Adipocyte (in vitro differentiated cells): ENCODE results near the gene ADAMTS7.
"Not testable (repeated sequence)": the region's sequence is repeated elsewhere in the genome, so short reads cannot be mapped to it uniquely, and the experiment has no call there.

Experiments used
- DNase-seq: peaks from one replicate; pipeline ENCODE4 v3.0.0-alpha.2; 2015; ENCODE audit warnings: low read depth
- H3K27me3 ChIP-seq: replicated peaks from 2 replicates; pipeline ENCODE4 v1.7.0; 2013; ENCODE audit warnings: mild to moderate bottlenecking, low read length, moderate library complexity; ENCODE audit not compliant: control insufficient read depth, insufficient read depth
- H3K36me3 ChIP-seq: 2 replicates; pipeline ENCODE4 v1.7.0; 2013; ENCODE audit warnings: low read length, mild to moderate bottlenecking, moderate library complexity; ENCODE audit not compliant: control insufficient read depth, insufficient read depth, severe bottlenecking
- H3K4me1 ChIP-seq: 2 replicates; pipeline ENCODE4 v1.7.0; 2013; ENCODE audit warnings: mild to moderate bottlenecking, low read length, moderate library complexity; ENCODE audit not compliant: control insufficient read depth, insufficient read depth
- H3K4me3 ChIP-seq: 2 replicates; pipeline ENCODE4 v1.7.0; 2013; ENCODE audit warnings: mild to moderate bottlenecking, low read length, moderate library complexity
- H3K9ac ChIP-seq: 2 replicates; pipeline ENCODE4 v1.7.0; 2013; ENCODE audit warnings: mild to moderate bottlenecking, low read length, moderate library complexity
- H3K9me3 ChIP-seq: 2 replicates; pipeline ENCODE4 v1.7.0; 2013; ENCODE audit warnings: mild to moderate bottlenecking, low read length, moderate library complexity; ENCODE audit not compliant: control insufficient read depth

Gene ADAMTS7

DNA sequence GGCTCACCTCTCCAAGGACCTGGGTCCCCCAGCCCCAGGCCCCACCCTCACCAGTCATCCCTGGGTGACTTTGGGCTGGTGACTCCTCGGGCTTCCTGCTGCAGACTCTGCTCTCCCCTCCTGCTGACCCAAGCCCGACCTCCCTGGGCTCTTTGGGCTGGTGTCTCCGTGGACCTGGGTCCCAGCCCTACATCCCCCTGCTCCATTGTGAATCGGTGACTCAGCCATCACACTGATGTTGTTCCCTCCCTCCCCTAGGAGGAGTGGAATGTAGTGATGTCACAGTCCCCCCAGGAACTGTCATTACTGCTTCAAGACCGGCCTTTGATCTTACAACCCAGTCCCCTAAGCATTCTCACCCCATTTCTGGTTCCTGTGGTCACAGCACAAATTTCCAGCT is 83.7 kb downstream of the ADAMTS7 start:
- H3K4me1 ChIP-seq = no peaks in the 10 kb centered on the region
- DNase-seq = no peak

DNA sequence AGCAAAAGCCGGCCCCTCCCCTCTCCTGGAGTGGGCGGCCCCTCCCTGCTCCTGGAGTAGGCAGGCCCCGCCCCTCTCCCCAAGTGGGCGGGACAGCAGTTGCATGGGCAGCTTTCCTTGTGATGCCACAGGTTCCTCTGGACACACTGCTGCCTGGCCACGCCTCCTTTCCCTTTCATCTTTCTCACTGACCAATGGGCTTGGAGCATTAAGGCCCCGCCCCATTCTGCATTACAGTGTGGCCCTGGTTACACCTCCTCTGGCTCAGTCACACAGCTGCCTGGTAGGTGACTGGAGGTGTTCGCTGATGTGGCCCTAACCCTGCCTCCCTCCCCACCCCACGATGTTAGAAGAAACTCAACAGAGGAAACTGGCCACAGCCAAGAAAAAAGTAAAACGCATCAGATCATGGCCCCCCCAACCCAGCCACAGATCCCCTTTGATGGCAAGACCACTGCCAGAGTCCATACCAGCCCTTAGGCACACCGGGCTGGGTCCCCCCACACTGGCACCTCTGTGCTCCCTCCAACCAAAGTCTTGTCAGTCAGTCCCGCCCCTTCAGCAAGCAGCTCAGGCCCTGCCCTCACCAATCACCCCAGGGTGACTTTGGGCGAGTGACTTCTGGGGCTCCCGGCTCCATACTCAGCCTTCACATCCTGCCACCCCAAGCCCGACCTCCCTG is 84.3 kb downstream of the ADAMTS7 start:
- no peaks in the 10 kb centered on the region for H3K36me3 ChIP-seq
- H3K4me3 ChIP-seq = no peak overlapping the region
- H3K4me1 ChIP-seq = no peaks in the 10 kb centered on the region
- no peak overlapping the region for H3K9ac ChIP-seq
- H3K27me3 ChIP-seq = peaks cover 8% of the 10 kb centered on the region
- H3K9me3 ChIP-seq = no peaks in the 10 kb centered on the region
- no peak for DNase-seq

More for the DNA sequence above, 83.7 kb downstream of the ADAMTS7 start:
- Histone ChIP-seq H3K36me3 (no peaks in the 10 kb centered on the region), H3K9ac (no peak overlapping the region), H3K9me3 (no peaks in the 10 kb centered on the region), H3K27me3 (peaks cover 8% of the 10 kb centered on the region), H3K4me3 (no peak overlapping the region)

DNA sequence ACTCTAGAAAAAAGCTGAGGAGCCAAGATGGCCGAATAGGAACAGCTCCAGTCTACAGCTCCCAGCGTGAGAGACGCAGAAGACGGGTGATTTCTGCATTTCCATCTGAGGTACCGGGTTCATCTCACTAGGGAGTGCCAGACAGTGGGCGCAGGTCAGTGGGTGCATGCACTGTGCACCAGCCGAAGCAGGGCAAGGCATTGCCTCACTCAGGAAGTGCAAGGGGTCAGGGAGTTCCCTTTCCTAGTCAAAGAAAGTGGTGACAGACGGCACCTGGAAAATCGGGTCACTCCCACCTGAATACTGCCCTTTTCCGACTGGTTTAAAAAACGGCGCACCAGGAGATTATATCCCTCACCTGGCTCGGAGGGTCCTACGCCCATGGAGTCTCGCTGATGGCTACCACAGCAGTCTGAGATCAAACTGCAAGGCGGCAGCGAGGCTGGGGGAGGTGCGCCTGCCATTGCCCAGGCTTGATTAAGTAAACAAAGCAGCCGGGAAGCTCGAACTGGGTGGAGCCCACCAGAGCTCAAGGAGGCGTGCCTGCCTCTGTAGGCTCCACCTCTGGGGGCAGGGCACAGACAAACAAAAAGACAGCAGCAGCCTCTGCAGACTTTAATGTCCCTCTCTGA is 91.3 kb downstream of the ADAMTS7 start:
- not testable (repeated sequence) for H3K9me3 ChIP-seq, H3K9ac ChIP-seq, DNase-seq, H3K4me3 ChIP-seq, H3K4me1 ChIP-seq, H3K27me3 ChIP-seq, H3K36me3 ChIP-seq

DNA sequence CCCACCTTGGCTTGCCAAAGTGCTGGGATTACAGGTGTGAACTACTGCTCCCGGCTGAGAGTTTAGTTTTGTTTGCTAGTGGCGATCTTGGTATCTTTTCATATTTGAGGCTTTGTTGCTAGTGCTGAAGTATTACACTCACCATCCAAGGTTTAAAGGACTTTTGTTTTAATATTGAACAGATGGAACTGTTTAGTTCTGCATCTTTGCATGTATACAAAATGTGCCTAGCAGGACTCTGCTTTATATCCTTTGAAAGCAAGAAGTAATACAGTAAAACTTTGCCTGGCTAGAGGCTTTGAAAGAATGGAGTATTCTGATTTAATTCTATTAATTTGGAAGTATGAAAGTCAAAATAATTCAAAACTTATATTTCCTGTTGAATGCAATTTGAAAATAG is 92.4 kb downstream of the ADAMTS7 start:
- Histone ChIP-seq H3K27me3 (no peaks in the 10 kb centered on the region), H3K9me3 (no peaks in the 10 kb centered on the region), H3K9ac (no peak overlapping the region), H3K4me3 (no peak overlapping the region), H3K4me1 (peaks cover 5% of the 10 kb centered on the region), H3K36me3 (no peaks in the 10 kb centered on the region)
- DNase-seq = peak; percentile 65

DNA sequence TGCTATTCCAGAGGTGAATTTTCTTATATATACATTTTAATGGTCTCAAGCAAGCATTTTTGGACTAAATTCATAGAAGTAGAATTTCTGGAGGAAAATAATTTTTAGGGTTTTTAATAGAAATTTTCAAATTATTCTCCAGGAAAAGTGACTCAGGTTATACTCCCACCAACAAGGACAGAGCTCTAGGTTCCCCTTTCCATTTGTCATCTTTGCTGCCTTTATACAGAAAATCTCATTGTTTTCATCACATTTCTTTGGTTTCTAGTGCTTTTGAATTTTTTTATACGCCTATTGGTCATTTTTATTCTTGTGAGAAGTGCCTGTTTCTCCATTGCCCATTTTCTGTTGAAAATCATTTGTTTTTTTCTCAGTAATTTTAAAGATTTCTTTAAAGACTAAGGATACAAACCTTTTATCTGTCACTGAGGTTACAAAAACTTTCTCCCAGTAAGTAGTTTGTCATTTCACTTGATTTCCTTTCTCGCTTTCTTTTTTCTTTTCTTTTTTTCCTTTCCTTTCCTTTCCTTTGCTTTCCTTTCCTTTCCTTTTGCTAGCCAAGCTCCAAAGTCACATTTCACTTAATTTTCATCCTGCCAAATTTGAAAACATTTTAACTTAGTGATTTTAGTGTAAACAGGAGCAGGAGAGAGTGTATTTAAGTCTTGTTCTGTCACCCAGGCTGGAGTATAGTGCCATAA is 93.2 kb downstream of the ADAMTS7 start:
- no peak overlapping the region for H3K9ac ChIP-seq
- H3K9me3 ChIP-seq = peaks cover 4% of the 10 kb centered on the region
- no peaks in the 10 kb centered on the region for H3K36me3 ChIP-seq
- peaks cover 2% of the 10 kb centered on the region for H3K27me3 ChIP-seq
- H3K4me1 ChIP-seq = peaks cover 5% of the 10 kb centered on the region
- no peak overlapping the region for H3K4me3 ChIP-seq
- DNase-seq = no peak

- no peak overlapping the region for H3K9ac ChIP-seq
- no peak for DNase-seq
- H3K4me3 ChIP-seq = no peak overlapping the region
- peaks cover 3% of the 10 kb centered on the region for H3K27me3 ChIP-seq
- peaks cover 9% of the 10 kb centered on the region for H3K9me3 ChIP-seq
- H3K36me3 ChIP-seq = no peaks in the 10 kb centered on the region
- H3K4me1 ChIP-seq = peaks cover 5% of the 10 kb centered on the region
Observed at GRCh38 chr15:78716651-78717050, 94.6 kb downstream of the ADAMTS7 start.

DNA sequence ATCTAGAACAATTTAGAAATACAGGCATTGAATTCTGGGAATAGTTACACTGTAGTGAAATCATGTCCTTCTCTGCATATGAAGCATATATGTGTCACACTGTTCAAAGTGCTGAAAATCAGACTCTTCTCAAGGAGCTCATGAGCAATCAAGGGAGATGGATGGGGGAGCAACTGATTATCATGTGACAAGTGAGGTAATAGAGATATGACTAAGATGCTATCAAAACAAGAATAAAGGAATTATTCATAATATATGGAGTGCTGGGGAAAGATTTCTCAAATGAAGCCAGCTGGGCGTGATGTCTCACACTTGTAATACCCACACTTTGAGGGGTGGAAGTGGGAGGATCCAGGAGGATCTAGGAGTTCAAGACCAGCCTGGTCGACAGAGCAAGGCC is 95.3 kb downstream of the ADAMTS7 start:
- peaks cover 9% of the 10 kb centered on the region for H3K9me3 ChIP-seq
- DNase-seq = no peak
- peaks cover 5% of the 10 kb centered on the region for H3K4me1 ChIP-seq
- no peak overlapping the region for H3K9ac ChIP-seq
- peaks cover 3% of the 10 kb centered on the region for H3K27me3 ChIP-seq
- no peaks in the 10 kb centered on the region for H3K36me3 ChIP-seq
- no peak overlapping the region for H3K4me3 ChIP-seq

- H3K4me1 ChIP-seq = peaks cover 5% of the 10 kb centered on the region
- no peak overlapping the region for H3K9ac ChIP-seq
- no peaks in the 10 kb centered on the region for H3K36me3 ChIP-seq
- peaks cover 3% of the 10 kb centered on the region for H3K27me3 ChIP-seq
- no peak overlapping the region for H3K4me3 ChIP-seq
- peaks cover 9% of the 10 kb centered on the region for H3K9me3 ChIP-seq
- no peak for DNase-seq
Observed at GRCh38 chr15:78715434-78715833, 95.8 kb downstream of the ADAMTS7 start.

DNA sequence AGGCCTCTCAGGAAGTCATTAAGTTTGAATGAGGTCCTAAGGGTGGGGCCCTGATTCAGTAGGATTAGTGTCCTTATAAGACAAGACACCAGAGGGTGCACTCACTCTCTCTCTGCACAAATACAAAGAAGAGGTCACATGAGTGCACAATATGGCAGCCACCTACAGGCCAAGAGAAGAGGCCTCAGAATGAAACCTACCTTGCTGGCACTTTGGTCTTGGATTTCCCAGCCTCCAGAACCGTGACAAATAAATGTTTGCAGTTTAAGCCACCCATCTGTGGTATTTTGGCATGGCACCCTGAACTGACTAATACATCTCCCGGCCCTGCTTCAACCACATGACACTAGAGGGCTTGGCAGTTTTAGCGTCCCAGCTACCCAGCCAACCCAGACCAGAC is 96.4 kb downstream of the ADAMTS7 start:
- H3K9ac ChIP-seq = no peak overlapping the region
- peaks cover 4% of the 10 kb centered on the region for H3K27me3 ChIP-seq
- no peak overlapping the region for H3K4me3 ChIP-seq
- no peaks in the 10 kb centered on the region for H3K36me3 ChIP-seq
- H3K9me3 ChIP-seq = peaks cover 9% of the 10 kb centered on the region
- DNase-seq = no peak
- H3K4me1 ChIP-seq = peaks cover 5% of the 10 kb centered on the region

DNA sequence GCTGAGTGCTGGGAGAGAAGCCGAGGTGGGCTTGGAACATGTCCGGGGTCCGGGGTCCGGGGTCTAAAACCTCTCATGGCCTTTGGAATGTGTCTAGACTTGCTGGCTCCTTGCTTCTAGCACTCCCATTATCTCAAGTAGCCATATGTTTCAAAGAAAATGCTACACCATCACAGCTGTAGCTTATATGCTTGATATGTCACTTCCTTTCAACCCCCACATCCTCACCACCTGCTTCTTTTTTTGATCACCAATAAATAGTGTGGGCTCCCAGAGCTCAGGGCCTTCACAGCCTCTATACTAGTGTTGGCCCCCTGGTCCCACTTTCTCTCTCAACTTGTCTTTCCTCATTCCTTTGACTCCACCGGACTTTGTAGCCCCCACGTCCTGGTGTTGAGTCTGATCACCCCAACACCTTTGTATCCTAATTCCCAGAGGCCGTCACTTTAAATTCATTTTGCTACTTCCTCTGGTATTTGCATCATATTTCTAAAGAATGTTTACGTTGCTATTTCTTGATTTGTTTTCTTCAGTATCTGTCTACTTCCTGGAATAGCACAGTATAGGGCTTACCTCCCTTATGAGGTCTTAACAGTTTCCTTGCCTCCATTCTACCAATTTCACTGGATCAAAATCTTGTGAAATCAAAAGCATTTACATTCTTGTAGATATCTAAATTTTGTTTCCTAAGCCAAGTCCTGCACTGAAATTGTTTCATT is 98.3 kb downstream of the ADAMTS7 start:
- peaks cover 8% of the 10 kb centered on the region for H3K4me1 ChIP-seq
- H3K9me3 ChIP-seq = peaks cover 9% of the 10 kb centered on the region
- H3K27me3 ChIP-seq = peaks cover 14% of the 10 kb centered on the region
- no peak overlapping the region for H3K9ac ChIP-seq
- H3K36me3 ChIP-seq = no peaks in the 10 kb centered on the region
- DNase-seq = no peak
- no peak overlapping the region for H3K4me3 ChIP-seq

GRCh38 chr15:78711638-78712037 is 99.6 kb downstream of the ADAMTS7 start:
- DNase-seq = no peak
- H3K9me3 ChIP-seq = peaks cover 9% of the 10 kb centered on the region
- H3K4me1 ChIP-seq = peaks cover 8% of the 10 kb centered on the region
- peaks cover 25% of the 10 kb centered on the region for H3K27me3 ChIP-seq
- H3K9ac ChIP-seq = no peak overlapping the region
- H3K4me3 ChIP-seq = no peak overlapping the region
- H3K36me3 ChIP-seq = no peaks in the 10 kb centered on the region
